Osteoblast (primary cell): ENCODE results near the gene PLXNA2. TPM values are rescaled to one million over a fixed set of nuclear protein-coding genes. Genes with fewer than 3 reads are reported as not detected.
A peak's percentile ranks its signal among the peaks of the same experiment; 100 is the strongest.

Source experiments
- DNase-seq: peaks from one replicate; pipeline ENCODE4 v3.0.0; 2011; ENCODE audit warnings: low spot score, mixed read lengths; ENCODE audit not compliant: insufficient read length; ENCODE audit errors: missing footprints
- H2AFZ ChIP-seq: 2 replicates; pipeline ENCODE4 v1.6.0; 2011; ENCODE audit warnings: mild to moderate bottlenecking, low read length
- H3K27ac ChIP-seq: 2 replicates; pipeline ENCODE4 v1.5.1; 2011; ENCODE audit warnings: mild to moderate bottlenecking, low read depth, low read length, moderate library complexity
- H3K27me3 ChIP-seq: 2 replicates; pipeline ENCODE4 v1.6.0; 2012; ENCODE audit warnings: mild to moderate bottlenecking, control low read depth, inconsistent platforms, low read length, moderate library complexity; ENCODE audit not compliant: insufficient read depth
- H3K36me3 ChIP-seq: 2 replicates; pipeline ENCODE4 v1.5.1; 2011; ENCODE audit warnings: mild to moderate bottlenecking, low read length, control low read depth, moderate library complexity; ENCODE audit not compliant: insufficient read depth
- H3K4me1 ChIP-seq: 2 replicates; pipeline ENCODE4 v1.5.1; 2011; ENCODE audit warnings: mild to moderate bottlenecking, low read length, control low read depth, moderate library complexity; ENCODE audit not compliant: insufficient read depth
- H3K4me2 ChIP-seq: 2 replicates; pipeline ENCODE4 v1.6.0; 2011; ENCODE audit warnings: mild to moderate bottlenecking, low read length; ENCODE audit not compliant: insufficient read depth
- H3K4me3 ChIP-seq: fragments of 200-600 bp; sonication (generic); 3 replicates; pipeline ENCODE4 v1.5.1; 2012; ENCODE audit warnings: mild to moderate bottlenecking, low read length, inconsistent platforms; ENCODE audit not compliant: insufficient read depth
- H3K79me2 ChIP-seq: 2 replicates; pipeline ENCODE4 v1.6.0; 2012; ENCODE audit warnings: mild to moderate bottlenecking, low read length, control low read depth, inconsistent platforms; ENCODE audit not compliant: insufficient read depth
- H3K9me3 ChIP-seq: 2 replicates; pipeline ENCODE4 v1.5.1; 2011; ENCODE audit warnings: low read depth, low read length, control low read depth
- H4K20me1 ChIP-seq: 2 replicates; pipeline ENCODE4 v1.6.0; 2012; ENCODE audit warnings: mild to moderate bottlenecking, low read length, control low read depth; ENCODE audit not compliant: insufficient read depth
- total RNA-seq: library from RNA; depleted of rRNA; stranded (reverse); fragments of >200 nt; gene quantifications from 2 replicates; pipeline ENCODE4 v1.2.3, GENCODE V29; 2012
- TF ChIP-seq, protein P1 (sequence below): IDR thresholded peaks from 2 replicates; pipeline ENCODE4 v1.5.1; 2011; ENCODE audit warnings: mild to moderate bottlenecking, low read depth, low read length, moderate library complexity; ENCODE audit errors: extremely low read depth

The PLXNA2 gene
- total RNA-seq, 1 donor, result 3.3 TPM

DNA sequence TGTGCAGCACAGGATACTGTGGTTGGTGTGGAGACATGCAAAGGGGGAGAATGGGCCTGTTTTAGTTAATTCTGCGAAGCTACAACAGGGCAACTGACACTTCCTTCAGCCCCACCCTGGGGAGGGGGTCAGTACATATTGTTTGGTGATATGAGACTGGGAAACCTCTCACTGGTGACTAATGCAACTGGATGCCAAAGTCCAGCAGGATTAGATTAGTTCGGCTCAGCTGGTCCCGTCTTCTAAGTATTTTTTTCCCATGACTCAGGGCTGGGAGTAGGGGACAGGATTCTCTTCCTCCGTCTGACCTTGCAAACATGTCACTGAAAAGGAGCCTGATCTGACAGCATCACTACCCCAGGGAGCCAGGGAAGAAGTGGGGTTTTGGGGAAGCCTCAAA is 43.0 kb downstream of the PLXNA2 start:
- Histone ChIP-seq H2AFZ (no peak overlapping the region), H3K27me3 (no peaks in the 10 kb centered on the region), H3K27ac (peak overlapping the region; percentile 54), H3K79me2 (no peaks in the 10 kb centered on the region), H3K36me3 (no peaks in the 10 kb centered on the region), H3K9me3 (no peaks in the 10 kb centered on the region), H3K4me3 (no peak overlapping the region), H4K20me1 (no peaks in the 10 kb centered on the region), H3K4me1 (peaks cover 38% of the 10 kb centered on the region), H3K4me2 (peak overlapping the region; percentile 56)
- TF ChIP-seq, protein P1, sequence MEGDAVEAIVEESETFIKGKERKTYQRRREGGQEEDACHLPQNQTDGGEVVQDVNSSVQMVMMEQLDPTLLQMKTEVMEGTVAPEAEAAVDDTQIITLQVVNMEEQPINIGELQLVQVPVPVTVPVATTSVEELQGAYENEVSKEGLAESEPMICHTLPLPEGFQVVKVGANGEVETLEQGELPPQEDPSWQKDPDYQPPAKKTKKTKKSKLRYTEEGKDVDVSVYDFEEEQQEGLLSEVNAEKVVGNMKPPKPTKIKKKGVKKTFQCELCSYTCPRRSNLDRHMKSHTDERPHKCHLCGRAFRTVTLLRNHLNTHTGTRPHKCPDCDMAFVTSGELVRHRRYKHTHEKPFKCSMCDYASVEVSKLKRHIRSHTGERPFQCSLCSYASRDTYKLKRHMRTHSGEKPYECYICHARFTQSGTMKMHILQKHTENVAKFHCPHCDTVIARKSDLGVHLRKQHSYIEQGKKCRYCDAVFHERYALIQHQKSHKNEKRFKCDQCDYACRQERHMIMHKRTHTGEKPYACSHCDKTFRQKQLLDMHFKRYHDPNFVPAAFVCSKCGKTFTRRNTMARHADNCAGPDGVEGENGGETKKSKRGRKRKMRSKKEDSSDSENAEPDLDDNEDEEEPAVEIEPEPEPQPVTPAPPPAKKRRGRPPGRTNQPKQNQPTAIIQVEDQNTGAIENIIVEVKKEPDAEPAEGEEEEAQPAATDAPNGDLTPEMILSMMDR, result no peak
- DNase-seq, result peak; percentile 91

DNA sequence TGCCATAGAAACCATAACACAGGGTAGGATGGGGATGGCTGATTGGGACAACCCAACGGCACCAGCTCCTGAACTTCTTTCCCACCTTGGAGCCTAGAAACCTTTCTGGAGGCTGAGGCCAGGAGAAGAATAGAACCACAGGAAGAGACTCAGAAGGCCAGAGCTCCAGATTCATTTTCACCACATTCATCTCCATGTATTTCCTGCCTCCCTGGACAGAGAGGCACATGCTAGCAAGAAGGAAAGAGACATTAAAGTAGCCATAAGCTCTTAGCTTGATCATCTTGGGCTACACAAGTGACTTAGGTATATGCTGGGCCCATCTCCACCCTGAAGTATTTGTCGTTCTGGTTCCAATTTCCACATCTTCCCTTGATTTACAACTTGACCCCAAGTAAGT is 44.1 kb downstream of the PLXNA2 start:
- H3K79me2 ChIP-seq, result no peaks in the 10 kb centered on the region
- no peak overlapping the region for H3K4me2 ChIP-seq
- TF ChIP-seq, protein P1, result no peak
- no peak overlapping the region for H2AFZ ChIP-seq
- no peak overlapping the region for H3K27ac ChIP-seq
- H3K27me3 ChIP-seq, result no peaks in the 10 kb centered on the region
- no peaks in the 10 kb centered on the region for H3K9me3 ChIP-seq
- H3K36me3 ChIP-seq, result no peaks in the 10 kb centered on the region
- no peak for DNase-seq
- H4K20me1 ChIP-seq, result no peaks in the 10 kb centered on the region
- peaks cover 38% of the 10 kb centered on the region for H3K4me1 ChIP-seq
- no peak overlapping the region for H3K4me3 ChIP-seq

DNA sequence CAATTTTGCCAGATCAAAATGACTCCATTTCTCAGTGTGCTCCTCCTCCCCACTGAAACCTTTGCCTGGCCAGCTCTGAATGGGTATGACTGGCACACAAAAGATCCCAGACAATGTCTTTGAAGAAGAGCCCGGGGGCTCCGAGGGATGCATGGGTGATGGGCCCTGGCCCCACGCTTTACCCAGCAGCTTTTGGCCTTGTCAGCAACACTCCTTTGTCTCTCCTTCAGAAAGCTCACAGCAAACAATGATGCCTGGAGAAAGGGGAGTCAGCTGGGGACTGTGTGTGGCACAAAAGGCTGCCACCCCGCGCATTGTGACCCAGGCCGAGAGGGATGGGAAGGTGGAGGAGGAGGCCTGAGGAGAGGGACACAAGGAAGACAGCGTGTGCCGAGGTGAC is 45.9 kb downstream of the PLXNA2 start:
- TF ChIP-seq, protein P1, result no peak
- Histone ChIP-seq H3K36me3 (no peaks in the 10 kb centered on the region), H3K4me3 (no peak overlapping the region), H3K9me3 (no peaks in the 10 kb centered on the region), H4K20me1 (no peaks in the 10 kb centered on the region), H2AFZ (no peak overlapping the region), H3K27ac (no peak overlapping the region), H3K27me3 (no peaks in the 10 kb centered on the region), H3K4me1 (peaks cover 25% of the 10 kb centered on the region), H3K4me2 (no peak overlapping the region), H3K79me2 (no peaks in the 10 kb centered on the region)
- DNase-seq, result no peak

DNA sequence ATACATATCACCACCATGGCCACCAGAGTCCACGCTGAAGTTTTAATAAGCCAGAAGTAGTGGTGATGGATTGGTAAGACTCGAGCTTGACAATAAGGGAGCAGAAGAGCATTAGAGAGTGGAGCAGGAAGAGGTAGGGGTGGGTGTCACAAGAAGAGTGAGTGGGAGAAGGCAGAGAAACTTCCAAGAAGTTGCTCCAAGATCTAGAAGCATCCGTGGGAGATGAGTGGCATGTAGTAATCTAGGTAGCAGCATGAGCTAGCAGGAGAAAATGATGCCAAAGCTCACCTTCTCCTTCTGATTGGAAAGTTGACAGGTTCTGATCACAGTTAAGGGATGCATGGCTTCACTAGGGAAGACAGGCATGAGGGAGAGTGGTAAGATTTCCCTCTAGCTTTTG is 49.2 kb downstream of the PLXNA2 start:
- Histone ChIP-seq H3K4me2 (no peak overlapping the region), H3K27me3 (no peaks in the 10 kb centered on the region), H3K27ac (no peak overlapping the region), H3K36me3 (no peaks in the 10 kb centered on the region), H4K20me1 (no peaks in the 10 kb centered on the region), H3K4me3 (no peak overlapping the region), H3K79me2 (no peaks in the 10 kb centered on the region), H3K4me1 (peaks cover 4% of the 10 kb centered on the region), H2AFZ (no peak overlapping the region), H3K9me3 (no peaks in the 10 kb centered on the region)
- TF ChIP-seq, protein P1, result no peak
- DNase-seq, result no peak
